Lower lobe of right lung (tissue), 2 donors: ENCODE results near the gene LOXL4. TPM values are rescaled to one million over a fixed set of nuclear protein-coding genes. Genes with fewer than 3 reads are reported as not detected.

Experiments
- ATAC-seq, 2 donors: fragments of 200-7000 bp; cut with Tn5 transposase; one replicate each; pipeline ENCODE4 v1.9.1; 2020 to 2022; ENCODE audit warnings: mild to moderate bottlenecking in 2 of 2, moderate library complexity in 2 of 2
- DNase-seq: peaks from one replicate; pipeline ENCODE4 v3.0.0-alpha.2; 2020
- H3K27ac ChIP-seq: fragments of 200-600 bp; one replicate; pipeline ENCODE4 v1.8.0; 2022
- H3K27me3 ChIP-seq: fragments of 200-600 bp; one replicate; pipeline ENCODE4 v1.8.0; 2022; ENCODE audit warnings: low read depth
- H3K36me3 ChIP-seq: fragments of 200-600 bp; one replicate; pipeline ENCODE4 v1.8.0; 2022; ENCODE audit warnings: mild to moderate bottlenecking
- H3K4me1 ChIP-seq: fragments of 200-600 bp; one replicate; pipeline ENCODE4 v1.8.0; 2022
- H3K4me3 ChIP-seq: fragments of 200-600 bp; one replicate; pipeline ENCODE4 v1.8.0; 2022; ENCODE audit warnings: mild to moderate bottlenecking
- H3K9me3 ChIP-seq: fragments of 200-600 bp; one replicate; pipeline ENCODE4 v1.8.0; 2022
- intact Hi-C: fragments of 100-400 bp; cut with DNase I; formaldehyde crosslinking; loops from one replicate; pipeline ENCODE4 v1.11.0; 2022
- total RNA-seq: library from RNA; stranded (reverse); fragmentation: NEBNext Ultra II Directional; extraction: Animal tissue kit (Norgen Biotek cat#: 25700); gene quantifications from one replicate; pipeline ENCODE4 v1.2.1, GENCODE V29; 2021
- TF ChIP-seq, protein P1 (sequence below): fragments of 200-600 bp; IDR thresholded peaks from one replicate; pipeline ENCODE4 v1.8.0; 2022; ENCODE audit warnings: antibody characterized with exemption, mild to moderate bottlenecking
- donor health status: DM: no; HTN: yes; CAD: no; lungs with severe emphysema.

LOXL4 gene
- total RNA-seq, 1 donor from 2014 or later = 4.5 TPM

- Histone ChIP-seq H3K4me3 (no peak overlapping the region), H3K27me3 (no peaks in the 10 kb centered on the region), H3K4me1 (no peaks in the 10 kb centered on the region), H3K9me3 (no peaks in the 10 kb centered on the region), H3K27ac (no peak overlapping the region), H3K36me3 (no peaks in the 10 kb centered on the region)
- ATAC-seq = no peak
- intact Hi-C loops = no loop called here
- no peak for DNase-seq
- TF ChIP-seq, protein P1, sequence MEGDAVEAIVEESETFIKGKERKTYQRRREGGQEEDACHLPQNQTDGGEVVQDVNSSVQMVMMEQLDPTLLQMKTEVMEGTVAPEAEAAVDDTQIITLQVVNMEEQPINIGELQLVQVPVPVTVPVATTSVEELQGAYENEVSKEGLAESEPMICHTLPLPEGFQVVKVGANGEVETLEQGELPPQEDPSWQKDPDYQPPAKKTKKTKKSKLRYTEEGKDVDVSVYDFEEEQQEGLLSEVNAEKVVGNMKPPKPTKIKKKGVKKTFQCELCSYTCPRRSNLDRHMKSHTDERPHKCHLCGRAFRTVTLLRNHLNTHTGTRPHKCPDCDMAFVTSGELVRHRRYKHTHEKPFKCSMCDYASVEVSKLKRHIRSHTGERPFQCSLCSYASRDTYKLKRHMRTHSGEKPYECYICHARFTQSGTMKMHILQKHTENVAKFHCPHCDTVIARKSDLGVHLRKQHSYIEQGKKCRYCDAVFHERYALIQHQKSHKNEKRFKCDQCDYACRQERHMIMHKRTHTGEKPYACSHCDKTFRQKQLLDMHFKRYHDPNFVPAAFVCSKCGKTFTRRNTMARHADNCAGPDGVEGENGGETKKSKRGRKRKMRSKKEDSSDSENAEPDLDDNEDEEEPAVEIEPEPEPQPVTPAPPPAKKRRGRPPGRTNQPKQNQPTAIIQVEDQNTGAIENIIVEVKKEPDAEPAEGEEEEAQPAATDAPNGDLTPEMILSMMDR = no peak
These were observed 18.4 kb upstream of the LOXL4 start for GRCh38 chr10:98286419-98286818.

DNA sequence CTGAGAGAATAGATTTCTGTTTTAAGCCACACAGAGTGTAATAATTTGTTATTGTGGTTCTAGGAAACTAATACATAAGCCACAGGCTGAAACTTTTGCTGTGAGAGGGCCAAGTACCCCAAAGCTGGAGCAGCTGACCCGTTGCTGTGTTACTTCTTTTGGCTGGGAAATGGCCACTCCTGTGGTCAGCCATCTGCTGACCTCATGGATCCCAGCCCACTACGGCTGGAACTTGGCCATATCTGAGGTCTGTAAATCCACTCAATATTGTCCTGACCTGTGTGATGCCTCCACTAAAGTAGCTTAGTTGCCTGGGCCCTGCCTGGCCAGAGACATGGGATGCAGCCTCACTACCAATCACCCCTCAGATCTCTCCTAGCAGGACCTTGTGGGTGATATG lies 17.4 kb upstream of the LOXL4 start:
- no peak overlapping the region for H3K27ac ChIP-seq
- no peak for ATAC-seq
- H3K36me3 ChIP-seq = no peaks in the 10 kb centered on the region
- TF ChIP-seq, protein P1 = no peak
- H3K4me3 ChIP-seq = no peak overlapping the region
- no peaks in the 10 kb centered on the region for H3K27me3 ChIP-seq
- no peaks in the 10 kb centered on the region for H3K4me1 ChIP-seq
- DNase-seq = no peak
- H3K9me3 ChIP-seq = no peaks in the 10 kb centered on the region
- intact Hi-C loops = no loop called here

DNA sequence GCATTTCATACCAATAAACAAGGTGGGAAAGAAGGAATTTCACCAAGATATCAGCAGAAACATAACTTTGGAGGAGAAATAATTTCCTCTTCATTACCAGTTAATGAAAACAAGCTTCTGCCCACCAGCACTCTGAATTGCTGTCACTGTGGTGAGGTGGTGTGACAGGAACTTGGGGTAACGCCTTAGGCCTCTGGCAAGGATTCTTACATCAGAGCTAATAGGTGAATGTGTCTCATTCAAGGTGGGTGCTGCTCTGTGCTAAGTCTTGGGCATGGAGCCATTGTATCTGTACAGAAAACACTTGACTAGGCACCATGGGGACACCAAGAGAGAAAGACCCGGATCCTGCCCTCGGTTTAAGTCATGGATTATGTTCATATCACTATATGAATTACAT lies 8.3 kb upstream of the LOXL4 start:
- intact Hi-C loops = no loop called here
- Histone ChIP-seq H3K9me3 (no peaks in the 10 kb centered on the region), H3K4me3 (no peak overlapping the region), H3K27ac (no peak overlapping the region), H3K4me1 (no peaks in the 10 kb centered on the region), H3K36me3 (no peaks in the 10 kb centered on the region), H3K27me3 (no peaks in the 10 kb centered on the region)
- TF ChIP-seq, protein P1 = no peak
- no peak for ATAC-seq
- no peak for DNase-seq

GRCh38 chr10:98274562-98274961 lies 6.6 kb upstream of the LOXL4 start:
- TF ChIP-seq, protein P1 = no peak
- no peak overlapping the region for H3K4me3 ChIP-seq
- DNase-seq (no peak), ATAC-seq (no peak)
- H3K27ac ChIP-seq = no peak overlapping the region
- no peaks in the 10 kb centered on the region for H3K36me3 ChIP-seq
- H3K27me3 ChIP-seq = no peaks in the 10 kb centered on the region
- no peaks in the 10 kb centered on the region for H3K9me3 ChIP-seq
- H3K4me1 ChIP-seq = peaks cover 6% of the 10 kb centered on the region
- intact Hi-C loops = no loop called here

DNA sequence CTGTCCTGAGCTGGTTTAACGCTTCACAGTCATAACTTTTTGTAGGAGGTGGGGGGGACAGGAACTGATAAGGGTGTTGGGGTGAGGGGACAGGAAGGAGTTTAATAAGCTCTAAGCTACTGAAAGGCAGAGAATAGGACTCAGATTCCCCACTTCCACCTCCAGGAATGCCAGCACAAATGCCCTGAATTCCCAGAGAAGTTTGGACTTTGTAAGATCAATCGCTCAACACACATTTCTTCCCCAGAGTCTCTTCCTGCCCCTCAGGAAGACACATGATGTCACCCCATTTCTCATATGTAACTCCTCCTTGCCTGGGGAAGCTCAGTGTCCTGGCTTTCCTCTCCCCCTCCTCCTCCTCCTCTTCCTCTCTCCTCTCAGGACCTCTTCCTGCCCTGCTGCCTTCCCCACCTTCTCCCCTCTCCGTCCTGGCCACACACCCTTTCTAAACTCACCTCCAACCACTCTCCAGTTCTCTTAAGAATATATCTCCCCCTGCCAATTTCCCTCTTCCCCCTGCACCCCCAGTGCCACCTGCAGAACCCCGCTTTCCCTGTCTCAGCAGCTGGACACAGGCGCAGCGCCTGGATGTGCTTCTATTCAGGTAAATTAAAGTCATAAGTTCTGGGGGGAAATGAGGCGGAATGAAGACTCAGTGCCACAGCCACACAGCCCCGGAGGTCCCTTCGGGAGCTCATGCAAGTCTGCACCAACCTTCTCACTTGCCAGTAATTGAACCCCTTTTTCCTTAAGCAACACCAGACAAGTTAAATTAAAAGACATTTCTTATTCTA lies 5.3 kb upstream of the LOXL4 start:
- TF ChIP-seq, protein P1 = no peak
- ATAC-seq (no peak), DNase-seq (no peak)
- H3K36me3 ChIP-seq = no peaks in the 10 kb centered on the region
- H3K4me3 ChIP-seq = no peak overlapping the region
- peaks cover 18% of the 10 kb centered on the region for H3K4me1 ChIP-seq
- no peak overlapping the region for H3K27ac ChIP-seq
- no peaks in the 10 kb centered on the region for H3K9me3 ChIP-seq
- no peaks in the 10 kb centered on the region for H3K27me3 ChIP-seq
- intact Hi-C loops = no loop called here
